Neural crest cell (in vitro differentiated cells): Measurements from ENCODE around the gene TAS2R38. TPM values are rescaled to one million over a fixed set of nuclear protein-coding genes. Genes with fewer than 3 reads are reported as not detected.
A peak's percentile ranks its signal among the peaks of the same experiment; 100 is the strongest.
"Not testable (repeated sequence)": the region's sequence is repeated elsewhere in the genome, so short reads cannot be mapped to it uniquely, and the experiment has no call there.

ENCODE experiments used
- DNase-seq: peaks from one replicate; pipeline ENCODE4 v3.0.0; 2021; ENCODE audit warnings: low read depth, mixed read lengths, low spot score
- H3K27ac Mint-ChIP-seq: one replicate; pipeline ENCODE4 v1.8.0; 2021; ENCODE audit warnings: mild to moderate bottlenecking, mixed read lengths; ENCODE audit not compliant: unreplicated experiment
- H3K27me3 Mint-ChIP-seq: 2 replicates; pipeline ENCODE4 v1.8.0; 2021; ENCODE audit warnings: low read depth, mild to moderate bottlenecking, mixed read lengths
- H3K36me3 Mint-ChIP-seq: 2 replicates; pipeline ENCODE4 v1.8.0; 2021; ENCODE audit warnings: low read depth, mild to moderate bottlenecking, mixed read lengths
- H3K4me1 Mint-ChIP-seq: 2 replicates; pipeline ENCODE4 v1.8.0; 2021; ENCODE audit warnings: mixed read lengths
- H3K4me3 Mint-ChIP-seq: one replicate; pipeline ENCODE4 v1.8.0; 2021; ENCODE audit warnings: mild to moderate bottlenecking, mixed read lengths
- H3K9me3 Mint-ChIP-seq: 2 replicates; pipeline ENCODE4 v1.8.0; 2021; ENCODE audit warnings: mixed read lengths
- total RNA-seq: library from RNA; stranded (reverse); gene quantifications from 2 replicates; pipeline ENCODE4 v1.2.1, GENCODE V29; 2021
- TF ChIP-seq, protein P1 (sequence below): fragments of 200-600 bp; sonication (generic); conservative IDR thresholded peaks from 2 replicates; pipeline ENCODE4 v1.5.0; 2021; ENCODE audit warnings: antibody characterized with exemption, mild to moderate bottlenecking

TAS2R38 gene
- total RNA-seq, 1 donor from 2014 or later, result not detected

- TF ChIP-seq, protein P1, sequence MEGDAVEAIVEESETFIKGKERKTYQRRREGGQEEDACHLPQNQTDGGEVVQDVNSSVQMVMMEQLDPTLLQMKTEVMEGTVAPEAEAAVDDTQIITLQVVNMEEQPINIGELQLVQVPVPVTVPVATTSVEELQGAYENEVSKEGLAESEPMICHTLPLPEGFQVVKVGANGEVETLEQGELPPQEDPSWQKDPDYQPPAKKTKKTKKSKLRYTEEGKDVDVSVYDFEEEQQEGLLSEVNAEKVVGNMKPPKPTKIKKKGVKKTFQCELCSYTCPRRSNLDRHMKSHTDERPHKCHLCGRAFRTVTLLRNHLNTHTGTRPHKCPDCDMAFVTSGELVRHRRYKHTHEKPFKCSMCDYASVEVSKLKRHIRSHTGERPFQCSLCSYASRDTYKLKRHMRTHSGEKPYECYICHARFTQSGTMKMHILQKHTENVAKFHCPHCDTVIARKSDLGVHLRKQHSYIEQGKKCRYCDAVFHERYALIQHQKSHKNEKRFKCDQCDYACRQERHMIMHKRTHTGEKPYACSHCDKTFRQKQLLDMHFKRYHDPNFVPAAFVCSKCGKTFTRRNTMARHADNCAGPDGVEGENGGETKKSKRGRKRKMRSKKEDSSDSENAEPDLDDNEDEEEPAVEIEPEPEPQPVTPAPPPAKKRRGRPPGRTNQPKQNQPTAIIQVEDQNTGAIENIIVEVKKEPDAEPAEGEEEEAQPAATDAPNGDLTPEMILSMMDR, result no peak
- H3K36me3 Mint-ChIP-seq, result no peaks in the 10 kb centered on the region
- H3K27ac Mint-ChIP-seq, result no peak overlapping the region
- no peak for DNase-seq
- peaks cover 4% of the 10 kb centered on the region for H3K9me3 Mint-ChIP-seq
- H3K4me1 Mint-ChIP-seq, result no peaks in the 10 kb centered on the region
- H3K27me3 Mint-ChIP-seq, result peaks cover 4% of the 10 kb centered on the region
- no peak overlapping the region for H3K4me3 Mint-ChIP-seq
Measured at GRCh38 chr7:141990011-141990725, 16.6 kb upstream of the TAS2R38 start.

GRCh38 chr7:141987803-141988202 is 14.2 kb upstream of the TAS2R38 start:
- not testable (repeated sequence) for H3K27me3 Mint-ChIP-seq, H3K36me3 Mint-ChIP-seq, H3K27ac Mint-ChIP-seq, H3K4me1 Mint-ChIP-seq, DNase-seq, H3K4me3 Mint-ChIP-seq, H3K9me3 Mint-ChIP-seq

- TF ChIP-seq, protein P1, result no peak
- no peak overlapping the region for H3K27ac Mint-ChIP-seq
- peaks cover 4% of the 10 kb centered on the region for H3K9me3 Mint-ChIP-seq
Measured at GRCh38 chr7:141986923-141987322, 13.3 kb upstream of the TAS2R38 start.

GRCh38 chr7:141985926-141986325 is 12.4 kb upstream of the TAS2R38 start:
- DNase-seq, H3K36me3 Mint-ChIP-seq, H3K9me3 Mint-ChIP-seq, H3K4me1 Mint-ChIP-seq, H3K4me3 Mint-ChIP-seq, H3K27me3 Mint-ChIP-seq: not testable (repeated sequence)
- peak overlapping the region; percentile 87 for H3K27ac Mint-ChIP-seq

More at GRCh38 chr7:141986923-141987322, 13.3 kb upstream of the TAS2R38 start:
- H3K27me3 Mint-ChIP-seq, result peaks cover 4% of the 10 kb centered on the region
- H3K4me1 Mint-ChIP-seq, result no peaks in the 10 kb centered on the region
- DNase-seq, result no peak
- H3K4me3 Mint-ChIP-seq, result no peak overlapping the region
- no peaks in the 10 kb centered on the region for H3K36me3 Mint-ChIP-seq

GRCh38 chr7:141979568-141979967 is 6.0 kb upstream of the TAS2R38 start:
- Mint-ChIP-seq H3K27ac (no peak overlapping the region), H3K27me3 (peaks cover 8% of the 10 kb centered on the region), H3K4me1 (peaks cover 10% of the 10 kb centered on the region), H3K9me3 (no peaks in the 10 kb centered on the region), H3K36me3 (no peaks in the 10 kb centered on the region), H3K4me3 (no peak overlapping the region)
- DNase-seq, result no peak
- TF ChIP-seq, protein P1, result no peak

GRCh38 chr7:141978351-141978750 is 4.8 kb upstream of the TAS2R38 start:
- TF ChIP-seq, protein P1, result no peak
- H3K9me3 Mint-ChIP-seq, result no peaks in the 10 kb centered on the region
- peaks cover 10% of the 10 kb centered on the region for H3K4me1 Mint-ChIP-seq
- H3K36me3 Mint-ChIP-seq, result no peaks in the 10 kb centered on the region
- no peak overlapping the region for H3K4me3 Mint-ChIP-seq
- H3K27me3 Mint-ChIP-seq, result peaks cover 13% of the 10 kb centered on the region
- no peak overlapping the region for H3K27ac Mint-ChIP-seq
- no peak for DNase-seq
